H1 (cell line): ENCODE results near the gene CHMP1B. TPM values are rescaled to one million over a fixed set of nuclear protein-coding genes. Genes with fewer than 3 reads are reported as not detected.
A peak's percentile ranks its signal among the peaks of the same experiment; 100 is the strongest.

ENCODE experiments used
- CTCF ChIA-PET: fragments of 300-600 bp; sonication (Branson Sonifier 250); formaldehyde crosslinking; loops from one replicate; lab custom pipeline; 2021; ENCODE audit not compliant: partially characterized antibody; lab: Charles Lee
- POLR2A ChIA-PET: fragments of 300-600 bp; sonication (Branson Sonifier 250); formaldehyde crosslinking; loops from one replicate; lab custom pipeline; 2021; ENCODE audit warnings: inconsistent platforms; ENCODE audit not compliant: partially characterized antibody; lab: Charles Lee
- DNase-seq, 2 experiments: peaks; one replicate each; pipeline versions ENCODE4 v3.0.0 to v3.0.0-alpha.2; 2010 to 2022; ENCODE audit warnings: low spot score in 2 of 2, low read depth in 1 of 2, mixed read lengths in 1 of 2
- FAIRE-seq: peaks from 2 replicates; lab custom pipeline; 2011; peaks lifted over from hg19 to GRCh38; lab: Jason Lieb, UNC
- H2AFZ ChIP-seq: 2 replicates; pipeline ENCODE4 v1.8.1; 2012; ENCODE audit warnings: low read length, inconsistent platforms
- H2AK5ac ChIP-seq: 2 replicates; pipeline ENCODE4 v1.6.1; 2013; ENCODE audit warnings: low read depth, low read length
- H2BK120ac ChIP-seq: replicated peaks from 2 replicates; pipeline ENCODE3; 2013; ENCODE audit warnings: low read depth, low read length, inconsistent platforms
- H2BK12ac ChIP-seq: 2 replicates; pipeline ENCODE4 v1.6.1; 2013; ENCODE audit warnings: low read depth, low read length
- H2BK15ac ChIP-seq: 2 replicates; pipeline ENCODE4 v1.6.1; 2013; ENCODE audit warnings: low read length
- H2BK20ac ChIP-seq: 2 replicates; pipeline ENCODE4 v1.6.1; 2013; ENCODE audit warnings: low read length
- H2BK5ac ChIP-seq: 2 replicates; pipeline ENCODE4 v1.6.1; 2013; ENCODE audit warnings: low read depth, low read length
- H3K14ac ChIP-seq: 2 replicates; pipeline ENCODE4 v1.6.1; 2013; ENCODE audit warnings: inconsistent platforms; ENCODE audit not compliant: insufficient read length
- H3K18ac ChIP-seq: 2 replicates; pipeline ENCODE4 v1.6.1; 2013; ENCODE audit warnings: low read length; ENCODE audit errors: extremely low read depth
- H3K23ac ChIP-seq: 2 replicates; pipeline ENCODE4 v1.6.1; 2013; ENCODE audit warnings: inconsistent platforms; ENCODE audit not compliant: insufficient read length
- H3K23me2 ChIP-seq: 2 replicates; pipeline ENCODE4 v1.6.1; 2013; ENCODE audit warnings: low read depth, low read length
- H3K27ac ChIP-seq: 2 replicates; pipeline ENCODE4 v1.6.1; 2011; ENCODE audit warnings: low read depth, low read length, inconsistent platforms
- H3K27me3 ChIP-seq, 4 experiments: replicated peaks in 1 of 4; 1 replicate in 1 of 4; 2 replicates in 3 of 4; pipeline versions ENCODE4 v1.6.1 to v1.8.1; 2011 to 2013; ENCODE audit warnings: low read length in 3 of 4, mild to moderate bottlenecking in 3 of 4, inconsistent platforms in 2 of 4, mixed read lengths in 2 of 4, moderate library complexity in 1 of 4; ENCODE audit not compliant: control insufficient read depth in 3 of 4, insufficient read depth in 3 of 4; ENCODE audit errors: extremely low read depth in 1 of 4
- H3K36me3 ChIP-seq, 4 experiments: 2 replicates each; pipeline versions ENCODE4 v1.6.1 to v1.8.1; 2011 to 2013; ENCODE audit warnings: mild to moderate bottlenecking in 4 of 4, low read length in 3 of 4, moderate library complexity in 2 of 4, control low read depth in 1 of 4, inconsistent platforms in 1 of 4; ENCODE audit not compliant: insufficient read depth in 4 of 4, control insufficient read depth in 2 of 4
- H3K4ac ChIP-seq: replicated peaks from 2 replicates; pipeline ENCODE3; 2013; ENCODE audit warnings: low read length, low read depth, mixed read lengths, inconsistent platforms; ENCODE audit not compliant: insufficient read length
- H3K4me1 ChIP-seq, 4 experiments: replicated peaks in 1 of 4; 1 replicate in 1 of 4; 2 replicates in 3 of 4; pipeline versions ENCODE4 v1.6.1 to v1.8.1; 2011 to 2013; ENCODE audit warnings: low read length in 3 of 4, inconsistent platforms in 2 of 4, mixed read lengths in 1 of 4; ENCODE audit not compliant: insufficient read depth in 4 of 4, control insufficient read depth in 3 of 4
- H3K4me2 ChIP-seq, 2 experiments: 2 replicates each; pipeline versions ENCODE4 v1.6.1 to v1.8.1; 2011 to 2013; ENCODE audit warnings: low read depth in 2 of 2, low read length in 2 of 2, control low read depth in 1 of 2, inconsistent platforms in 1 of 2, mild to moderate bottlenecking in 1 of 2; ENCODE audit not compliant: insufficient read depth in 1 of 2
- H3K4me3 ChIP-seq, 4 experiments: fragments of 200-600, 300-600 bp in 1 of 4; sonication (generic), shearing (Covaris generic), sonication (Bioruptor Twin) in 1 of 4; 2 replicates each; pipeline versions ENCODE4 v1.5.1 to v1.8.1; 2011 to 2016; ENCODE audit warnings: low read length in 4 of 4, low read depth in 3 of 4, control low read depth in 2 of 4, inconsistent platforms in 2 of 4, mild to moderate bottlenecking in 2 of 4, mixed read lengths in 1 of 4, moderate library complexity in 1 of 4; ENCODE audit not compliant: insufficient read depth in 2 of 4; ENCODE audit errors: extremely low read depth in 1 of 4
- H3K56ac ChIP-seq: replicated peaks from 2 replicates; pipeline ENCODE3; 2013; ENCODE audit warnings: low read depth, mild to moderate bottlenecking, mixed read lengths, low read length, inconsistent platforms; ENCODE audit not compliant: insufficient read length
- H3K79me1 ChIP-seq: 2 replicates; pipeline ENCODE4 v1.6.1; 2013; ENCODE audit warnings: low read depth, low read length, control low read depth
- H3K79me2 ChIP-seq, 2 experiments: 2 replicates each; pipeline versions ENCODE4 v1.6.1 to v1.8.1; 2012 to 2013; ENCODE audit warnings: low read length in 2 of 2, mild to moderate bottlenecking in 2 of 2, inconsistent platforms in 1 of 2; ENCODE audit not compliant: insufficient read depth in 2 of 2, control insufficient read depth in 1 of 2
- H3K9ac ChIP-seq, 4 experiments: replicated peaks in 1 of 4; 1 replicate in 1 of 4; 2 replicates in 3 of 4; pipeline versions ENCODE4 v1.6.1 to v1.8.1; 2011 to 2013; ENCODE audit warnings: low read depth in 3 of 4, low read length in 3 of 4, control low read depth in 2 of 4, mild to moderate bottlenecking in 2 of 4, moderate library complexity in 2 of 4, inconsistent platforms in 1 of 4; ENCODE audit errors: extremely low read depth in 1 of 4
- H3K9me3 ChIP-seq, 2 experiments: 2 replicates each; pipeline versions ENCODE4 v1.6.1 to v1.8.1; 2012 to 2013; ENCODE audit warnings: mild to moderate bottlenecking in 2 of 2, moderate library complexity in 2 of 2, control low read depth in 1 of 2, inconsistent platforms in 1 of 2, low read depth in 1 of 2, low read length in 1 of 2, mixed read lengths in 1 of 2; ENCODE audit not compliant: insufficient read depth in 2 of 2
- H4K20me1 ChIP-seq, 2 experiments: replicated peaks in 1 of 2; 2 replicates each; pipeline versions ENCODE3 to v1.8.1; 2011 to 2013; ENCODE audit warnings: inconsistent platforms in 2 of 2, low read length in 2 of 2, mild to moderate bottlenecking in 1 of 2; ENCODE audit not compliant: insufficient read depth in 2 of 2, control insufficient read depth in 1 of 2
- H4K5ac ChIP-seq: 2 replicates; pipeline ENCODE4 v1.6.1; 2013; ENCODE audit warnings: low read length, low read depth, mixed read lengths, inconsistent platforms; ENCODE audit not compliant: insufficient read length
- H4K8ac ChIP-seq: 2 replicates; pipeline ENCODE4 v1.8.0; 2013; ENCODE audit warnings: mild to moderate bottlenecking, moderate library complexity, low read length, inconsistent platforms; ENCODE audit not compliant: insufficient read depth; ENCODE audit errors: extremely low read depth
- H4K91ac ChIP-seq: replicated peaks from 2 replicates; pipeline ENCODE3; 2013; ENCODE audit warnings: low read length, mixed read lengths, inconsistent platforms; ENCODE audit not compliant: insufficient read length
- BRCA1 ChIP-seq: IDR thresholded peaks from 2 replicates; pipeline ENCODE4 v1.6.1; 2012; ENCODE audit warnings: low read depth, low read length, improper control_type of control experiment
- EZH2 ChIP-seq: fragments of 200-600 bp; sonication (generic); IDR thresholded peaks from 2 replicates; pipeline ENCODE4 v1.7.1; 2012; ENCODE audit warnings: low read depth, mild to moderate bottlenecking, moderate library complexity, low read length, inconsistent platforms; ENCODE audit not compliant: severe bottlenecking
- KDM1A ChIP-seq: fragments of 200-600, 300-600 bp; sonication (generic); IDR thresholded peaks from 2 replicates; pipeline ENCODE4 v1.7.1; 2016; ENCODE audit warnings: mild to moderate bottlenecking, low read length, borderline replicate concordance
- KDM4A ChIP-seq: IDR thresholded peaks from one replicate; pipeline ENCODE4 v1.7.1; 2012; ENCODE audit warnings: low read depth, mild to moderate bottlenecking, moderate library complexity, low read length, inconsistent platforms; ENCODE audit not compliant: severe bottlenecking
- NRF1 ChIP-seq: IDR thresholded peaks from 2 replicates; pipeline ENCODE4 v1.6.1; 2011; ENCODE audit warnings: mild to moderate bottlenecking, low read depth, low read length, improper control_type of control experiment
- POLR2A ChIP-seq, 2 experiments: IDR thresholded peaks; 1 replicate in 1 of 2; 2 replicates in 1 of 2; pipeline ENCODE4 v1.6.1; 2011; ENCODE audit warnings: low read depth in 2 of 2, low read length in 2 of 2, mild to moderate bottlenecking in 2 of 2; ENCODE audit errors: control extremely low read depth in 1 of 2
- SAP30 ChIP-seq: fragments of 300-600 bp; sonication (generic); IDR thresholded peaks from 2 replicates; pipeline ENCODE4 v1.7.1; 2012; ENCODE audit warnings: low read length, moderate library complexity, mild to moderate bottlenecking, inconsistent platforms; ENCODE audit not compliant: insufficient read depth, insufficient replicate concordance
- SRF ChIP-seq: IDR thresholded peaks from 2 replicates; pipeline ENCODE4 v1.6.1; 2011; ENCODE audit warnings: mild to moderate bottlenecking, low read depth, low read length, moderate library complexity
- WGBS, 2 experiments: shearing (Covaris generic) in 1 of 2; methylation state at CpG; one replicate each; pipeline versions ENCODE4 v1.1.6 to v1.1.7; 2013 to 2015; ENCODE audit warnings: low lambda C conversion rate in 2 of 2, mixed read lengths in 2 of 2, inconsistent platforms in 1 of 2, low coverage in 1 of 2, missing lambda C conversion rate in 1 of 2; ENCODE audit not compliant: insufficient replicate concordance in 2 of 2, insufficient coverage in 1 of 2, insufficient read length in 1 of 2; ENCODE audit errors: extremely low coverage in 1 of 2, missing lambda C conversion rate in 1 of 2; 5-methylcytosine and 5-hydroxymethylcytosine counted together
- polyA plus RNA-seq, 7 experiments: library from polyadenylated mRNA; depleted of rRNA in 3 of 7; stranded (reverse) in 5 of 7; unstranded in 2 of 7; fragments of >200 nt in 5 of 7; fragments of 200-250 nt in 2 of 7; gene quantifications; 1 replicate in 5 of 7; 2 replicates in 1 of 7; 4 replicates in 1 of 7; pipeline versions ENCODE4 v1.2.1 to v1.2.3, GENCODE V29; 2011 to 2013; ENCODE audit warnings: missing spikeins in 2 of 7, mixed read lengths in 2 of 7
- total RNA-seq: library from RNA; stranded (reverse); fragmentation: NEBNext Ultra II Directional; extraction: Animal tissue kit (Norgen Biotek cat#: 25700); gene quantifications from 2 replicates; pipeline ENCODE4 v1.2.1, GENCODE V29; 2021
- TF ChIP-seq, protein P1 (sequence below): IDR thresholded peaks from 2 replicates; pipeline ENCODE4 v1.6.1; 2012; ENCODE audit warnings: low read length, inconsistent platforms

CHMP1B gene
- total and polyA plus RNA-seq, 2 of the 8 experiments (the other 6 are each of a cell fraction or from before 2014, with no cell fraction given), result 30.5 to 43.2 TPM

- no peaks in the 10 kb centered on the region for H3K27me3 ChIP-seq
- peak overlapping the region; percentile 28; the same call in 1 of the 2 replicates for H2AFZ ChIP-seq
- FAIRE-seq (no peak), DNase-seq (peak in 1 of 2 experiments; percentile 49)
- no peak overlapping the region for H3K23ac ChIP-seq
- no peak overlapping the region for H2BK20ac ChIP-seq
- H2BK15ac ChIP-seq, result peak overlapping the region; percentile 54; the same call in 1 of the 2 replicates
- no peaks in the 10 kb centered on the region for H3K36me3 ChIP-seq
- peak overlapping the region; percentile 20 for H4K91ac ChIP-seq
- no peak overlapping the region for H3K4ac ChIP-seq
- H3K56ac ChIP-seq, result no peak overlapping the region
- no peak overlapping the region for H3K18ac ChIP-seq
- H3K4me1 ChIP-seq, result peaks cover 3 to 5% (median 4%) of the 10 kb centered on the region in 4 experiments; a peak in 5 of 7 replicates
- 82% methylated on average over 17 of the region's 17 CpGs; no CpG with 5 or more reads in 1 of the 2 experiments for WGBS, 2 experiments
- H4K8ac ChIP-seq, result peak overlapping the region; percentile 62; the same call in 1 of the 2 replicates
- no peak overlapping the region for H3K27ac ChIP-seq
- no peaks in the 10 kb centered on the region for H3K9me3 ChIP-seq
- H3K4me2 ChIP-seq, result peak overlapping the region; percentile 60 to 79; a peak in 2 of 4 replicates
- H3K4me3 ChIP-seq, result peak overlapping the region in 1 of 4 experiments; percentile 91; a peak in 4 of 8 replicates
- 0 out of 2 replicates have a peak overlapping the region, but pooled peaks have one; percentile 1 for H2BK12ac ChIP-seq
- ChIA-PET CTCF (interaction anchor here (0.6 to 2.6 kb wide), 7 partner anchors 10 to 89 kb away, joined by 3 to 7 read pairs (median 3); no protein-coding TSS in a partner anchor), POLR2A (interaction anchor here (0.9 to 1.5 kb wide), 3 partner anchors 9 to 40 kb away, joined by 3 to 5 read pairs (median 3); no protein-coding TSS in a partner anchor)
- H4K5ac ChIP-seq, result no peak overlapping the region
- no peak overlapping the region for H3K9ac ChIP-seq
- no peak overlapping the region for H2BK5ac ChIP-seq
- H3K79me2 ChIP-seq, result peaks cover 8 to 24% of the 10 kb centered on the region in 2 experiments; a peak in 3 of 4 replicates
- H2AK5ac ChIP-seq, result no peak overlapping the region
- no peak overlapping the region for H3K14ac ChIP-seq
- H4K20me1 ChIP-seq, result peaks cover 0 to 9% of the 10 kb centered on the region in 2 experiments
- no peaks in the 10 kb centered on the region; the same call in 1 of the 2 replicates for H3K23me2 ChIP-seq
- 0 out of 2 replicates have a peak, but pooled peaks cover 3% of the 10 kb centered on the region for H3K79me1 ChIP-seq
- H2BK120ac ChIP-seq, result no peak overlapping the region
- TF ChIP-seq, protein P1, sequence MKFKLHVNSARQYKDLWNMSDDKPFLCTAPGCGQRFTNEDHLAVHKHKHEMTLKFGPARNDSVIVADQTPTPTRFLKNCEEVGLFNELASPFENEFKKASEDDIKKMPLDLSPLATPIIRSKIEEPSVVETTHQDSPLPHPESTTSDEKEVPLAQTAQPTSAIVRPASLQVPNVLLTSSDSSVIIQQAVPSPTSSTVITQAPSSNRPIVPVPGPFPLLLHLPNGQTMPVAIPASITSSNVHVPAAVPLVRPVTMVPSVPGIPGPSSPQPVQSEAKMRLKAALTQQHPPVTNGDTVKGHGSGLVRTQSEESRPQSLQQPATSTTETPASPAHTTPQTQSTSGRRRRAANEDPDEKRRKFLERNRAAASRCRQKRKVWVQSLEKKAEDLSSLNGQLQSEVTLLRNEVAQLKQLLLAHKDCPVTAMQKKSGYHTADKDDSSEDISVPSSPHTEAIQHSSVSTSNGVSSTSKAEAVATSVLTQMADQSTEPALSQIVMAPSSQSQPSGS, result no peak
- TF ChIP-seq KDM1A (no peak), SAP30 (no peak), SRF (no peak), POLR2A (IDR thresholded peaks at IDR 0.05; ENCODE audit: control extremely low read depth in 1 of 2, low read depth in 2 of 2, low read length in 2 of 2) (no peak), BRCA1 (no peak), EZH2 (no peak), KDM4A (no peak), NRF1 (no peak)
These were observed 1.2 kb upstream of the CHMP1B start for GRCh38 chr18:11849841-11850634.
